Measurements from ENCODE around the gene LPIN3. TPM values are rescaled to one million over a fixed set of nuclear protein-coding genes. Genes with fewer than 3 reads are reported as not detected.

The LPIN3 gene
- total RNA-seq, 1 donor from 2014 or later, result 0.60 TPM

DNA sequence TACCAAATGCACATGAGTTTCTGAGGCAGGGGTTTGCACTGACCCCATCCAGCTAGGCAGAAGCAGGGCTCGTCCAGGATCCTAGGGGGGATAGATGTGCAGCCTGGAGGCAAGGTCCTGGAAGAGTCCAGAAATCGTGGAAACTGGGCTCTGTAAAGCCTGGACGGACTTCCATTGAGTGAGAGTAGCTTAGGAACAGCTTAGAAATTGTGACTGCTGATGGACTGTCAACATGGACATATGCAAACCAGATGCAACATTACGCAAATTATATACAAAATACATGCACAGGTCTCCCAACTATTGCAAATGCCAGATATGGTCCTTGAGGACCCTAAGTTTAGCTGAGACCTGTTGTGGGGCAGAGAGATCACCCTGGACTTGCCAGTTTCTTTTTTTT lies 30.8 kb downstream of the LPIN3 start:
- Mint-ChIP-seq H3K4me3 (no peak overlapping the region), H3K27ac (no peak overlapping the region), H3K4me1 (peaks cover 7% of the 10 kb centered on the region), H3K36me3 (ENCODE audit: low read depth) (no peaks in the 10 kb centered on the region), H3K9me3 (peaks cover 10% of the 10 kb centered on the region), H3K27me3 (peaks cover 44% of the 10 kb centered on the region)
- no peak for DNase-seq
- POLR2A ChIA-PET, result no interaction called here
- TF ChIP-seq CTCF (IDR thresholded peaks at IDR 0.05), result no peak
- no peak for ATAC-seq (ENCODE audit: low read depth)
- intact Hi-C loops (cut with micrococcal nuclease), result no loop called here
- CTCF ChIA-PET, result no interaction called here

GRCh38 chr20:41373251-41373783 lies 32.7 kb downstream of the LPIN3 start:
- ChIA-PET CTCF (no interaction called here), POLR2A (no interaction called here)
- peaks cover 10% of the 10 kb centered on the region for H3K9me3 Mint-ChIP-seq
- peaks cover 35% of the 10 kb centered on the region for H3K27me3 Mint-ChIP-seq
- H3K27ac Mint-ChIP-seq, result no peak overlapping the region
- H3K4me1 Mint-ChIP-seq, result no peaks in the 10 kb centered on the region
- no peak for TF ChIP-seq CTCF (IDR thresholded peaks at IDR 0.05)
- intact Hi-C loops (cut with micrococcal nuclease), result no loop called here
- DNase-seq (no peak), ATAC-seq (ENCODE audit: low read depth) (no peak)
- H3K36me3 Mint-ChIP-seq (ENCODE audit: low read depth), result no peaks in the 10 kb centered on the region
- H3K4me3 Mint-ChIP-seq, result no peak overlapping the region

- ChIA-PET CTCF (no interaction called here), POLR2A (no interaction called here)
- no peaks in the 10 kb centered on the region for H3K4me1 Mint-ChIP-seq
- no peaks in the 10 kb centered on the region for H3K36me3 Mint-ChIP-seq (ENCODE audit: low read depth)
- TF ChIP-seq CTCF (IDR thresholded peaks at IDR 0.05), result no peak
- no peak for ATAC-seq (ENCODE audit: low read depth)
- H3K27me3 Mint-ChIP-seq, result peaks cover 32% of the 10 kb centered on the region
- H3K4me3 Mint-ChIP-seq, result no peak overlapping the region
- no peak overlapping the region for H3K27ac Mint-ChIP-seq
- intact Hi-C loops (cut with micrococcal nuclease), result no loop called here
- peaks cover 10% of the 10 kb centered on the region for H3K9me3 Mint-ChIP-seq
- DNase-seq, result no peak
Observed at GRCh38 chr20:41373931-41374920, 33.6 kb downstream of the LPIN3 start.

GRCh38 chr20:41375846-41376245 lies 35.2 kb downstream of the LPIN3 start:
- ATAC-seq (ENCODE audit: low read depth) (no peak), DNase-seq (no peak)
- peaks cover 32% of the 10 kb centered on the region for H3K27me3 Mint-ChIP-seq
- CTCF ChIA-PET, result no interaction called here
- no peaks in the 10 kb centered on the region for H3K36me3 Mint-ChIP-seq (ENCODE audit: low read depth)
- no peak overlapping the region for H3K27ac Mint-ChIP-seq
- intact Hi-C loops (cut with micrococcal nuclease), result no loop called here
- no peak overlapping the region for H3K4me3 Mint-ChIP-seq
- no peak for TF ChIP-seq CTCF (IDR thresholded peaks at IDR 0.05)
- peaks cover 10% of the 10 kb centered on the region for H3K9me3 Mint-ChIP-seq
- no peaks in the 10 kb centered on the region for H3K4me1 Mint-ChIP-seq
- POLR2A ChIA-PET, result no interaction called here

GRCh38 chr20:41376349-41376748 lies 35.7 kb downstream of the LPIN3 start:
- H3K4me3 Mint-ChIP-seq, result no peak overlapping the region
- POLR2A ChIA-PET, result no interaction called here

More at GRCh38 chr20:41376349-41376748, 35.7 kb downstream of the LPIN3 start:
- H3K9me3 Mint-ChIP-seq, result peaks cover 6% of the 10 kb centered on the region
- DNase-seq (no peak), ATAC-seq (ENCODE audit: low read depth) (no peak)
- H3K27ac Mint-ChIP-seq, result no peak overlapping the region
- no peaks in the 10 kb centered on the region for H3K36me3 Mint-ChIP-seq (ENCODE audit: low read depth)
- intact Hi-C loops (cut with micrococcal nuclease), result no loop called here
- peaks cover 27% of the 10 kb centered on the region for H3K27me3 Mint-ChIP-seq
- no peak for TF ChIP-seq CTCF (IDR thresholded peaks at IDR 0.05)
- no peaks in the 10 kb centered on the region for H3K4me1 Mint-ChIP-seq
- CTCF ChIA-PET, result no interaction called here

Data from activated B cell treated with CpG ODN at 0.5 μM for 24 hours (primary cell).